Heart right ventricle (tissue), 16 donors: ENCODE results near the gene BARX1. TPM values are rescaled to one million over a fixed set of nuclear protein-coding genes. Genes with fewer than 3 reads are reported as not detected.

Source experiments
- ATAC-seq, 8 donors: fragments of 200-7000 bp; cut with Tn5 transposase; one replicate each; pipeline ENCODE4 v1.9.1; 2020; ENCODE audit warnings: mild to moderate bottlenecking in 8 of 8, moderate library complexity in 8 of 8, moderate number of reproducible peaks in 1 of 8
- DNase-seq, 2 donors: peaks; one replicate each; pipeline ENCODE4 v3.0.0-alpha.2; 2020
- H3K27ac ChIP-seq, 10 donors: fragments of 200-600 bp; sonication (generic) in 2 of 10; one replicate each; pipeline versions ENCODE4 v1.5.0 to v1.8.0; 2020 to 2022; ENCODE audit warnings: mild to moderate bottlenecking in 3 of 10
- H3K27me3 ChIP-seq, 7 donors: fragments of 200-600 bp; one replicate each; pipeline ENCODE4 v1.8.0; 2021 to 2022; ENCODE audit warnings: mild to moderate bottlenecking in 2 of 7
- H3K36me3 ChIP-seq, 9 donors: fragments of 200-600 bp; sonication (generic) in 1 of 9; one replicate each; pipeline versions ENCODE4 v1.5.0 to v1.8.0; 2020 to 2022; ENCODE audit warnings: mild to moderate bottlenecking in 2 of 9
- H3K4me1 ChIP-seq, 9 donors: fragments of 200-600 bp; sonication (generic) in 1 of 9; one replicate each; pipeline versions ENCODE4 v1.5.0 to v1.8.0; 2020 to 2022; ENCODE audit warnings: mild to moderate bottlenecking in 4 of 9
- H3K4me3 ChIP-seq, 10 donors: fragments of 200-600 bp; sonication (generic) in 2 of 10; one replicate each; pipeline versions ENCODE4 v1.5.0 to v1.8.0; 2020 to 2022; ENCODE audit warnings: mild to moderate bottlenecking in 7 of 10, moderate library complexity in 2 of 10
- H3K9me3 ChIP-seq, 11 donors: fragments of 200-600 bp in 10 of 11; sonication (generic) in 2 of 11; one replicate each; pipeline versions ENCODE4 v1.5.0 to v1.8.0; 2013 to 2022; ENCODE audit warnings: mild to moderate bottlenecking in 2 of 11, control low read depth in 1 of 11, moderate library complexity in 1 of 11
- CTCF ChIP-seq, 9 donors: fragments of 200-600 bp; sonication (generic) in 2 of 9; IDR thresholded peaks; one replicate each; pipeline versions ENCODE4 v1.5.0 to v1.8.0; 2021 to 2022; ENCODE audit warnings: antibody characterized with exemption in 9 of 9, mild to moderate bottlenecking in 5 of 9, moderate library complexity in 1 of 9
- WGBS, 2 donors: extraction: QIAGEN DNeasy Blood & Tissue Kit; methylation state at CpG; one replicate each; pipeline ENCODE4 v1.1.7; 2013; ENCODE audit warnings: inconsistent platforms in 1 of 2; 5-methylcytosine and 5-hydroxymethylcytosine counted together
- intact Hi-C, 10 donors: fragments of 100-400 bp; cut with DNase I; formaldehyde crosslinking; loops; one replicate each; pipeline versions ENCODE4 v1.11.1 to v1.14.2; 2022
- polyA plus RNA-seq, 2 donors: library from polyadenylated mRNA; stranded (reverse); fragments of 200-250 nt; gene quantifications; one replicate each; pipeline ENCODE4 v1.2.3, GENCODE V29; 2013
- total RNA-seq, 10 donors: library from RNA; stranded (reverse); fragmentation: NEBNext Ultra II Directional in 3 of 10; extraction: Animal tissue kit (Norgen Biotek cat#: 25700) in 3 of 10; gene quantifications; one replicate each; pipeline versions ENCODE4 v1.2.1 to v1.2.4, GENCODE V29; 2021 to 2023
- donor health status: Arrhythmogenic right ventricular cardiomyopathy.
- donor health status: ischemic (EF 13 %, LVEDD 7.1; RV severe dilation, severe dysfunction).
- donor health status: healthy with polysubstance abuse.
- donor health status: DM: no; HTN: yes; CAD: no.
- donor health status: DM: no; HTN: no; CAD: no.
- donor health status: ischemic (EF 25% LVEDD 6.9; RV normal size, moderate dysfunction).
- donor health status: ischemic (EF 25% LVEDD 5.7; RV mildly dilated, moderate dysfunction).
- donor health status: healthy.
- donor health status: DM: yes; HTN: yes; CAD: no.
- donor health status: Ischemic cardiomyopathy.
- donor health status: ischemic (EF 35%, LVEDD 5.7; RV mildly dilated, moderate dysfunction).
- donor health status: nonischemic (EF 11% LVEDD 7.7; RV severe dilation, severe dysfunction).
- donor health status: DM: yes; HTN: yes; CAD: no.
- donor health status: PGD.
- donor health status: ischemic (EF 29% LVEDD 5.4; RV normal size, mild dysfunction).
- donor health status: nonischemic (EF 23%, LVEDD 6.1; RV moderate dilation, normal function).

BARX1 gene
- total and polyA plus RNA-seq, 12 donors: 0.06 to 0.19 TPM; not detected in 10

- ATAC-seq: no peak
- 51 to 68% methylated on average over 1 of the region's 1 CpG for WGBS, 2 donors
- no peak overlapping the region for H3K27ac ChIP-seq
These were observed 18.0 kb downstream of the BARX1 start for GRCh38 chr9:93937193-93937592.

GRCh38 chr9:93931905-93932304, 23.2 kb downstream of the BARX1 start:
- peaks cover 0 to 76% (median 39%) of the 10 kb centered on the region in 7 donors for H3K27me3 ChIP-seq
- DNase-seq (no peak), ATAC-seq (no peak)
- no peak overlapping the region for H3K27ac ChIP-seq
- TF ChIP-seq CTCF (IDR thresholded peaks at IDR 0.05): no peak
- no peaks in the 10 kb centered on the region for H3K36me3 ChIP-seq
- no peaks in the 10 kb centered on the region for H3K4me1 ChIP-seq
- no peak overlapping the region for H3K4me3 ChIP-seq
- H3K9me3 ChIP-seq: no peaks in the 10 kb centered on the region
- intact Hi-C loops: no loop called here
- 70 to 83% methylated on average over 11 of the region's 11 CpGs for WGBS, 2 donors

More at GRCh38 chr9:93937193-93937592, 18.0 kb downstream of the BARX1 start:
- no peak for DNase-seq
- no peaks in the 10 kb centered on the region for H3K4me1 ChIP-seq
- no peaks in the 10 kb centered on the region for H3K36me3 ChIP-seq
- H3K9me3 ChIP-seq: no peaks in the 10 kb centered on the region
- intact Hi-C loops: no loop called here
- TF ChIP-seq CTCF (IDR thresholded peaks at IDR 0.05): no peak
- H3K27me3 ChIP-seq: peaks cover 0 to 85% (median 53%) of the 10 kb centered on the region in 7 donors
- H3K4me3 ChIP-seq: no peak overlapping the region

GRCh38 chr9:93930070-93930469, 25.1 kb downstream of the BARX1 start:
- Histone ChIP-seq H3K27ac (no peak overlapping the region), H3K36me3 (no peaks in the 10 kb centered on the region), H3K9me3 (no peaks in the 10 kb centered on the region), H3K4me1 (no peaks in the 10 kb centered on the region), H3K27me3 (peaks cover 0 to 70% (median 37%) of the 10 kb centered on the region in 7 donors), H3K4me3 (no peak overlapping the region)
- intact Hi-C loops: no loop called here
- TF ChIP-seq CTCF (IDR thresholded peaks at IDR 0.05): no peak
- ATAC-seq (no peak), DNase-seq (no peak)
- 33 to 37% methylated on average over 8 of the region's 8 CpGs for WGBS, 2 donors

GRCh38 chr9:93929231-93929630, 25.9 kb downstream of the BARX1 start:
- Histone ChIP-seq H3K4me1 (no peaks in the 10 kb centered on the region), H3K9me3 (no peaks in the 10 kb centered on the region), H3K27me3 (peaks cover 0 to 61% (median 37%) of the 10 kb centered on the region in 7 donors), H3K36me3 (no peaks in the 10 kb centered on the region), H3K4me3 (no peak overlapping the region), H3K27ac (no peak overlapping the region)
- intact Hi-C loops: no loop called here
- ATAC-seq: no peak
- DNase-seq: no peak
- WGBS, 2 donors: 53 to 54% methylated on average over 1 of the region's 1 CpG
- TF ChIP-seq CTCF (IDR thresholded peaks at IDR 0.05): no peak
